Measurements from ENCODE around the gene SACS.

DNA sequence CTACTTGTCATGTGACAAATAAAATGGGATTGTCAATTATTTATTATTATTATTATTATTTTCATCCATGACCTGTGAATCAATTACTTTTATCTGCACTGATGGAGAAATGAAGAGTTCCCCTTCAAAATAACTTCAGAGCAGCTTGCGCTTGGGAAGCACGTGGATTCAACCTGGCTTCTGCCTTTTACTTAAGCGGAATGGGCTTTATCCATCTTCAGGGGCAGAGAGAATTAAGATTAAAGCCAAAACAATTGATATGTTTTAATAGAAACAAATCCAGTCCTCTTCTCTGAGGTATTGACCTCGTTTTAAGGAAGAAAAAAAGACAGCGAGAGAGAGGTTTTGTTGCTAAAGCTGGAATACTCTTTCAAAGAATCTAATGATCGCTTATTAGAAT lies 876 bp downstream of the SACS start:
- no peak for TF ChIP-seq CTCF (IDR thresholded peaks at IDR 0.05; ENCODE audit: low read depth, low read length)
- no peak for TF ChIP-seq EZH2phosphoT487 (IDR thresholded peaks at IDR 0.05; ENCODE audit: low read depth)
